Measurements from ENCODE around the gene BANK1. TPM values are rescaled to one million over a fixed set of nuclear protein-coding genes. Genes with fewer than 3 reads are reported as not detected.

The BANK1 gene
- total RNA-seq, 4 donors from 2014 or later = 0.22 to 1.4 (median 0.96) TPM

DNA sequence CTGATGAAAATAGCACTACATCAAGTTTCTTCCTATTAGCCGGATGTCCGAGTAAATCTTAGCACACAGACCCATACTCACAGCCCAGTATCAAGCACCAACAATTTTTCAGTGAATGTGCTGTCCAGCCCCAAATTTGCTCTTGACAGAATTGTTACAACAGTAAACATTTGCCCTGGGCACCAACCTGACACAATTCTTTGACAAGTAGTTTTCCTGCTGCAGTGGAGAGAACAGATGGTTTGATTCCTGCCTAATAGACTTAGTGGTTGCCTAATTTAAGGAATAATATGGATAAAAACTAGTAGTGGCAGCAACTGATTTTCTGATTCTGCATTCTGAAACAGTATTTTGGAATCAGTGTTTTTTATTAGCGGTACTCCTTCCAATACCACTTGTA lies 301.1 kb downstream of the BANK1 start:
- H3K4me3 ChIP-seq (ENCODE audit: low read depth, poor library complexity, severe bottlenecking) = no peak overlapping the region
- DNase-seq (ENCODE audit: low spot score in 2 of 2) = no peak
- 90 to 93% methylated on average over 3 of the region's 3 CpGs for WGBS, 2 donors
- TF ChIP-seq, protein P1, sequence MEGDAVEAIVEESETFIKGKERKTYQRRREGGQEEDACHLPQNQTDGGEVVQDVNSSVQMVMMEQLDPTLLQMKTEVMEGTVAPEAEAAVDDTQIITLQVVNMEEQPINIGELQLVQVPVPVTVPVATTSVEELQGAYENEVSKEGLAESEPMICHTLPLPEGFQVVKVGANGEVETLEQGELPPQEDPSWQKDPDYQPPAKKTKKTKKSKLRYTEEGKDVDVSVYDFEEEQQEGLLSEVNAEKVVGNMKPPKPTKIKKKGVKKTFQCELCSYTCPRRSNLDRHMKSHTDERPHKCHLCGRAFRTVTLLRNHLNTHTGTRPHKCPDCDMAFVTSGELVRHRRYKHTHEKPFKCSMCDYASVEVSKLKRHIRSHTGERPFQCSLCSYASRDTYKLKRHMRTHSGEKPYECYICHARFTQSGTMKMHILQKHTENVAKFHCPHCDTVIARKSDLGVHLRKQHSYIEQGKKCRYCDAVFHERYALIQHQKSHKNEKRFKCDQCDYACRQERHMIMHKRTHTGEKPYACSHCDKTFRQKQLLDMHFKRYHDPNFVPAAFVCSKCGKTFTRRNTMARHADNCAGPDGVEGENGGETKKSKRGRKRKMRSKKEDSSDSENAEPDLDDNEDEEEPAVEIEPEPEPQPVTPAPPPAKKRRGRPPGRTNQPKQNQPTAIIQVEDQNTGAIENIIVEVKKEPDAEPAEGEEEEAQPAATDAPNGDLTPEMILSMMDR (IDR thresholded peaks at IDR 0.05) = no peak
- TF ChIP-seq POLR2A (IDR thresholded peaks at IDR 0.05) = no peak
- intact Hi-C loops (cut with DNase I; ENCODE audit: low total_unique reads) = no loop called here

DNA sequence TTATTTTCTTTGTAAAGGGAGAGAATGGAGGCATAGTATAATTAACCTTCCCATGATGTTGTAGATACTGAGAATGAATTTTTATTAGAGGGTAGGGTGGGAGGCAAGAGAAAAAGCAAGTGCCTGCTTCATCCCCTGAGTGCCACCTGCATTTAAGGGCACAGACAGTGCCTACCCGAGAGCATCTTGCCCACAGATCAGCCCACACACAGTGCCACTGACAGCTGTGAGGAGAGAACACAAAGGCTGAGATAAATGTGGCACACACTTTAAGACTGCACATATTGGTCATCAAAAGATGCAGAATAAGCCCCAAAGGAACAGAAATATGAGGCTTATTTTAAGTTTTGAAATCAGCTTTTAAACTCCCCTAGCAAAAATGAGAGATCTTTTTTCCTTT lies 304.0 kb downstream of the BANK1 start:
- DNase-seq (ENCODE audit: low spot score in 2 of 2) = no peak
- WGBS, 2 donors = 52 to 68% methylated on average over 1 of the region's 1 CpG
- intact Hi-C loops (cut with DNase I; ENCODE audit: low total_unique reads) = no loop called here
- TF ChIP-seq, protein P1 (IDR thresholded peaks at IDR 0.05) = no peak
- TF ChIP-seq POLR2A (IDR thresholded peaks at IDR 0.05) = no peak
- no peak overlapping the region for H3K4me3 ChIP-seq (ENCODE audit: low read depth, poor library complexity, severe bottlenecking)

DNA sequence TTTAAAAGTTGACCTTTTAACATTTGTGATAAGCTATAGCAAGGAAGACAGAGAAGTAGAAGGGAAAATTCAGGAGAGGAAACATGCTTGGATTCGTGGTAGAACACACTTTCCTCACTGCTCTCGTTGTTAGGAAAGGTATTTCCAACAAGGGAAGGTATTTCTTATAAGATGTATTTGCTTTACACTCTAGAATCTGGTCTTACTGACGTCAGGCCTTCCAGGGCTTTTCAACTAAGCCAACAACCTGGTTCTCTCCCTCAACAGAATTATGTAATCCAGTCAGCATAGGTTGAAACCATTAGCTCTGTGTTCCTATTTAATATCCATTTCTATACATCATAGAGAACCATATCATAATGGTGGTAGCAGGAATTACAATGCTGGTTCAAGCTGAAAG lies 312.8 kb downstream of the BANK1 start:
- H3K4me3 ChIP-seq (ENCODE audit: low read depth, poor library complexity, severe bottlenecking) = no peak overlapping the region
- TF ChIP-seq POLR2A (IDR thresholded peaks at IDR 0.05) = no peak
- TF ChIP-seq, protein P1 (IDR thresholded peaks at IDR 0.05) = no peak
- WGBS, 2 donors = 74% methylated on average over 3 of the region's 3 CpGs
- DNase-seq (ENCODE audit: low spot score in 2 of 2) = no peak
- intact Hi-C loops (cut with DNase I; ENCODE audit: low total_unique reads) = no loop called here

DNA sequence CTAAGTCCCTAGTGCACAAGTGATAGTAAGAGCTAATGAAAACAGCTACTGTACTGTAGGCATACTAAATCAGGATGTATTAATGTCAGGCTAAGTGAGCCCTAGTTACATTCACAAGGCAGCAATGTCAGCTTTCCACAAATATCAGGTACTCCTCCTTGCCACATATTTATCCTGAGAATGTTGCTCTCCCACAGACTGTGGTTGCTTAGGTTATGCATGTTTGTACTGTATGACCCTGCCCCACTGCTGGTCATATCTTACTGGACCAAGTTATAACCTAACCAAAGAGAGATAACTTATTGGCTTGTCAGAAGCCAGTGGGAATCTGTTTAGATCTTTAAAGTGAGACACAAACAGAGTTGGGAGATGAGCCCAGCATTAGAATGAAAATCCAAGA lies 313.7 kb downstream of the BANK1 start:
- DNase-seq (ENCODE audit: low spot score in 2 of 2) = no peak
- intact Hi-C loops (cut with DNase I; ENCODE audit: low total_unique reads) = no loop called here
- no peak overlapping the region for H3K4me3 ChIP-seq (ENCODE audit: low read depth, poor library complexity, severe bottlenecking)
- TF ChIP-seq, protein P1 (IDR thresholded peaks at IDR 0.05) = no peak
- TF ChIP-seq POLR2A (IDR thresholded peaks at IDR 0.05) = no peak

DNA sequence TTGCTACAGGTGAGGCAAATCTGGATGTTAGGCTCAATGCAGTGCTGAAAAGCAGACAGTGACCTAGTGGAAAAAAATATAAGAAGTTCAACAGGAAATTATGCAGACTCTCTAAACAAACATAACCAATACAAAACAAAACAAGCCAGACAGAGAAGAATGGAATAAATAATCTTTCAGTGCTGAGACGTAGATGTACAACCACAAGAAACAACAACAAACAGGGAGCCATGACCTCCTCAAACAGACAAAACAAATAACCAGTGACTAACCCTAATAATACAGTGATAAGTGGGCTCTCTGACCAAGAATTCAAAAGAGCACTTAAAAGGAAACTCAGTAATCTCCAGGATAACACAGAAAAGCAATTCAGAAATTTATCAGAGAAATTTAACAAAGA lies 315.5 kb downstream of the BANK1 start:
- intact Hi-C loops (cut with DNase I; ENCODE audit: low total_unique reads) = no loop called here
- H3K4me3 ChIP-seq (ENCODE audit: low read depth, poor library complexity, severe bottlenecking) = no peak overlapping the region
- WGBS, 2 donors = 63 to 77% methylated on average over 1 of the region's 1 CpG
- TF ChIP-seq, protein P1 (IDR thresholded peaks at IDR 0.05) = no peak
- no peak for TF ChIP-seq POLR2A (IDR thresholded peaks at IDR 0.05)
- DNase-seq (ENCODE audit: low spot score in 2 of 2) = no peak

DNA sequence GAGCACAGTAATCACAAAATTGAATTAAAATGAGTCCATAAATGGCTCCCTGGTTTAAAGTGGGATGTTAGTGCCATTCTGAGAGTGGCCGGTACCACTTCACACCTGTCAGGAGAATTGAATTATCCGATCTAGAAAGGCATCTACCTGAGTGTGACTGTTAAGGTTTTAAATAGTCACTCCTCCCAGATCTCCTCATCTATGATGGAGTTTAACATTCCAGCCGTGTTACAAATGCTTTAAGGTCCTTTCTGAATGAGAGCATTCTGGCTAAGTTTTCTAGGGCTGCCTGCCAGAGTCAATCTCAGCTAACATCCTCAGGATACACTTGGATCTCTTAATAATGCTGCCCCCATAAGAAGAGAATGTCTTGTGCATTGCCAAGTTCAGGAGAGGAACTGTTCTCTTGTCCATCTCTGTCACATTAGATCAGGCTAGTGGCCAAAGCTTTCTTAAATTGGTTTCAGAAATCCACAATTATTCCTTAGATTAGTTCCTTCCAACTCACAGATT lies 323.6 kb downstream of the BANK1 start:
- DNase-seq (ENCODE audit: low spot score in 2 of 2) = no peak
- intact Hi-C loops (cut with DNase I; ENCODE audit: low total_unique reads) = loop anchor here (10.0 kb wide), 1 partner anchor 121 kb away; no protein-coding TSS in a partner anchor
- WGBS, 2 donors = 62 to 73% methylated on average over 3 of the region's 3 CpGs

More for the DNA sequence above, 323.6 kb downstream of the BANK1 start:
- TF ChIP-seq POLR2A (IDR thresholded peaks at IDR 0.05) = no peak
- TF ChIP-seq, protein P1 (IDR thresholded peaks at IDR 0.05) = no peak
- H3K4me3 ChIP-seq (ENCODE audit: low read depth, poor library complexity, severe bottlenecking) = no peak overlapping the region
